Stimulated activated CD4-positive, alpha-beta T cell treated with anti-CD3 and anti-CD28 coated beads, TNF-alpha, amount 100 ng/mL, for 4 hours (primary cell): ENCODE measurements around the gene VSTM4.

ENCODE experiments used
- DNase-seq, 3 experiments: peaks; one replicate each; pipeline ENCODE4 v3.0.0-alpha.2; 2020; ENCODE audit warnings: low read depth in 3 of 3

Gene VSTM4

GRCh38 chr10:49044293-49045193 is 70.8 kb downstream of the VSTM4 start:
- no peak for DNase-seq

- DNase-seq, result no peak
Observed at GRCh38 chr10:49040601-49041000, 74.7 kb downstream of the VSTM4 start.

GRCh38 chr10:49039409-49039808 is 75.9 kb downstream of the VSTM4 start:
- no peak for DNase-seq

GRCh38 chr10:49038711-49039110 is 76.6 kb downstream of the VSTM4 start:
- no peak for DNase-seq

- no peak for DNase-seq
Observed at GRCh38 chr10:49037187-49037586, 78.1 kb downstream of the VSTM4 start.

GRCh38 chr10:49036638-49037037 is 78.7 kb downstream of the VSTM4 start:
- no peak for DNase-seq

- no peak for DNase-seq
Observed at GRCh38 chr10:49035920-49036319, 79.4 kb downstream of the VSTM4 start.

- DNase-seq, result no peak
Observed at GRCh38 chr10:49034925-49035324, 80.4 kb downstream of the VSTM4 start.

- DNase-seq, result no peak
Observed at GRCh38 chr10:49033939-49034338, 81.4 kb downstream of the VSTM4 start.

- no peak for DNase-seq
Observed at GRCh38 chr10:49029666-49030065, 85.7 kb downstream of the VSTM4 start.

- DNase-seq, result no peak
Observed at GRCh38 chr10:49028639-49029038, 86.7 kb downstream of the VSTM4 start.

- DNase-seq, result no peak
Observed at GRCh38 chr10:49025347-49025983, 89.9 kb downstream of the VSTM4 start.

- DNase-seq, result no peak
Observed at GRCh38 chr10:49024484-49024883, 90.8 kb downstream of the VSTM4 start.

GRCh38 chr10:49023752-49024151 is 91.6 kb downstream of the VSTM4 start:
- no peak for DNase-seq

- no peak for DNase-seq
Observed at GRCh38 chr10:49023071-49023470, 92.3 kb downstream of the VSTM4 start.

GRCh38 chr10:49021685-49022084 is 93.6 kb downstream of the VSTM4 start:
- DNase-seq, result no peak

- no peak for DNase-seq
Observed at GRCh38 chr10:49015700-49016099, 99.6 kb downstream of the VSTM4 start.

GRCh38 chr10:49012603-49013002 is 102.7 kb downstream of the VSTM4 start:
- DNase-seq, result no peak

GRCh38 chr10:49011756-49012155 is 103.6 kb downstream of the VSTM4 start:
- no peak for DNase-seq

- no peak for DNase-seq
Observed at GRCh38 chr10:49010865-49011264, 104.5 kb downstream of the VSTM4 start.

- no peak for DNase-seq
Observed at GRCh38 chr10:49010295-49010694, 105.0 kb downstream of the VSTM4 start.

- no peak for DNase-seq
Observed at GRCh38 chr10:49009199-49009979, 105.9 kb downstream of the VSTM4 start.
